Measurements from ENCODE around the gene ADSS1. TPM values are rescaled to one million over a fixed set of nuclear protein-coding genes. Genes with fewer than 3 reads are reported as not detected.
A peak's percentile ranks its signal among the peaks of the same experiment; 100 is the strongest.

ADSS1 gene
- total RNA-seq, 1 donor from 2014 or later: 6.9 TPM

DNA sequence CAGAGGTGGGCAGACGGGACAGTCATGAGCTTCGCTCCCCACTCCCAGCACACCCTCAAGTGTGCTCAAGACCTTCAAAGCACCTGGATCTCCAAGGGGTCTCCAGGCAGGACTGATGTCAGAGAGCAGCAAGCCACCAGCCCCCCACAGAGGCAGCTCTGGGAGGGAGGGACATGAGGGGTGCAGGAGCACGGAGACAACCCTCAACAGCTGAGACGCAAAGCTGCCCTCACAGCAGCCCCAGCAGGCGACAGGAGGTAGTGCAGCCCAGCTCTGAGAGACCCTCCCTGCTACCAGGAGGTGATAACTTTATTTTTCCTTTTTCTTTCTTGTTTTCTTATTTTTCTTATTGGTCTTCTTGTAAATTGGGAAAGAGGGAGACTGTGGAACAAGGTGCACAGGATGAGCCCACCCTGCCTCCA lies 46.8 kb downstream of the ADSS1 start:
- Mint-ChIP-seq H3K36me3 (peaks cover 13% of the 10 kb centered on the region), H3K4me3 (no peak overlapping the region), H3K27me3 (no peaks in the 10 kb centered on the region), H3K27ac (peak overlapping the region; percentile 53), H3K9me3 (no peaks in the 10 kb centered on the region), H3K4me1 (ENCODE audit: unreplicated experiment) (peaks cover 31% of the 10 kb centered on the region)
- no peak for DNase-seq (ENCODE audit: extremely low spot score, unreplicated experiment)
- peak; percentile 71 for TF ChIP-seq CTCF (conservative IDR thresholded peaks at IDR 0.05)

DNA sequence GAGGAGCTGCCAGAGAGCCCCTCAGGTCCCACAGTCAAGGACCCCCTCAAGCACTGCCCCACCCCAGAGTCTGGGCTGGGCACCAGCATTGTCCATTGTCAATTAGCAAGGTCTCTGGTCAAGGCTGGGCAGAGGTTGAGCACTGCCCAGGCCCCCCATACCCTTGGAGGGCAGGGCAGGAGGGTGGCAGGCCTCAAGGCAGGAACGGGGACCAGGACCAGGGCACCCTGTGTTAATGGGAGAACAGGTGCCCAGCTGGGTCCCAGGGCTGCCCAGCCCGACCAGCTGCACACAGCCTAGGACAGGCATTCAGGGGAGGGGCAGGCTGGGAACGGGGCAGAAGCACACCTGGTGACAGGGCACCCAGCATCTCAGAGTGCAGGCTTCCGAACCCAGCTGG lies 47.3 kb downstream of the ADSS1 start:
- H3K27ac Mint-ChIP-seq: no peak overlapping the region
- H3K9me3 Mint-ChIP-seq: no peaks in the 10 kb centered on the region

DNA sequence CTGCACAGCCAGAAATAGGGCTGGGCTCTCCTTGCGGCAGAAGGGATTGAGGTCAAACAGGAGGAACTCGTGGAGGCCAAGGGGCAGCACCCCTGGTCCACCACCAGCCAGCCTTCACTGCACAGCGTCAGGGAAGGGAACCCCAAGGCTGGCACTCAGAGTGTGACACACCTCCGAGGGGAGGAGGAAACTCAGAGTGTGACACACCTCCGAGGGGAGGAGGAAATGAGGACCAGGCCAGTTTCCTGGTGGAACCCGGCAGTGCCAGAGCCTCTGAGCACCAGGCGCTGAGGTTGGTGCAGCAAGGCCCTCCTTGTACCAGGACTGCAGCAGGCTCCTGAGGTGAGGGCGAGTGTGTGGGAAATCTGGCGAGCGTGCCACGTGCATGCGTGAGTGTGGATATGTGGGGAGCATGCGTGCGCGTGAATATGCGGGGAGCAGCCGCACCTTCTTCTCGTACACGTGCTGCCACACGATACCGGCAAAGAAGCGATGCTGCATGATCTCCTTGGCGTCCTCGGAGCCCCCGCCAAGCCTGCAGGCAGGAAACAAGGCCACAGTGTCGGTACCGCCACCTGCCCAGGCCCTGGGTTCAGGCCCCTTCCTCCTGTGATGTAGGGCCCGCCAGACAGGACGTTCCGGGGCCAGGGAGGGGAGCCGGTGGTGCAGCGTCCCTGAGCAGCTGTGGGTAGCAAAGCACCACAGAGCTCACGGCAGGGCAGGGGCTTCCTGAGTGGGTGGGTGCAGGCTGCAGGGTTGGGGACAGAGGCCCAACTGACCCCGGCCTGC lies 48.1 kb downstream of the ADSS1 start:
- H3K27me3 Mint-ChIP-seq: no peaks in the 10 kb centered on the region
- H3K36me3 Mint-ChIP-seq: peaks cover 9% of the 10 kb centered on the region
- no peak for TF ChIP-seq CTCF (conservative IDR thresholded peaks at IDR 0.05)
- no peak overlapping the region for H3K4me3 Mint-ChIP-seq
- peaks cover 24% of the 10 kb centered on the region for H3K4me1 Mint-ChIP-seq (ENCODE audit: unreplicated experiment)
- H3K27ac Mint-ChIP-seq: no peak overlapping the region
- no peaks in the 10 kb centered on the region for H3K9me3 Mint-ChIP-seq
- DNase-seq (ENCODE audit: extremely low spot score, unreplicated experiment): no peak

More for the DNA sequence above, 47.3 kb downstream of the ADSS1 start:
- Mint-ChIP-seq H3K4me3 (no peak overlapping the region), H3K4me1 (ENCODE audit: unreplicated experiment) (peaks cover 31% of the 10 kb centered on the region), H3K36me3 (peaks cover 9% of the 10 kb centered on the region), H3K27me3 (no peaks in the 10 kb centered on the region)
- DNase-seq (ENCODE audit: extremely low spot score, unreplicated experiment): no peak
- no peak for TF ChIP-seq CTCF (conservative IDR thresholded peaks at IDR 0.05)

GRCh38 chr14:104772707-104773504 lies 48.9 kb downstream of the ADSS1 start:
- no peak for DNase-seq (ENCODE audit: extremely low spot score, unreplicated experiment)
- H3K4me3 Mint-ChIP-seq: no peak overlapping the region
- H3K27me3 Mint-ChIP-seq: no peaks in the 10 kb centered on the region
- no peaks in the 10 kb centered on the region for H3K9me3 Mint-ChIP-seq
- TF ChIP-seq CTCF (conservative IDR thresholded peaks at IDR 0.05): no peak
- peaks cover 19% of the 10 kb centered on the region for H3K4me1 Mint-ChIP-seq (ENCODE audit: unreplicated experiment)
- H3K27ac Mint-ChIP-seq: no peak overlapping the region
- peaks cover 9% of the 10 kb centered on the region for H3K36me3 Mint-ChIP-seq

GRCh38 chr14:104773505-104774452 lies 49.8 kb downstream of the ADSS1 start:
- H3K36me3 Mint-ChIP-seq: peaks cover 9% of the 10 kb centered on the region
- H3K9me3 Mint-ChIP-seq: no peaks in the 10 kb centered on the region
- no peaks in the 10 kb centered on the region for H3K27me3 Mint-ChIP-seq
- no peak for DNase-seq (ENCODE audit: extremely low spot score, unreplicated experiment)
- no peak overlapping the region for H3K4me3 Mint-ChIP-seq
- H3K4me1 Mint-ChIP-seq (ENCODE audit: unreplicated experiment): peaks cover 19% of the 10 kb centered on the region
- H3K27ac Mint-ChIP-seq: no peak overlapping the region
- TF ChIP-seq CTCF (conservative IDR thresholded peaks at IDR 0.05): no peak

Data from type B pancreatic cell (in vitro differentiated cells).